HS-27A (cell line): ENCODE data around the gene P2RY12.
"Not testable (repeated sequence)": the region's sequence is repeated elsewhere in the genome, so short reads cannot be mapped to it uniquely, and the experiment has no call there.

Source experiments
- DNase-seq: peaks from one replicate; pipeline ENCODE4 v3.0.0-alpha.2; 2012; ENCODE audit warnings: low read depth, missing footprints

Gene P2RY12

GRCh38 chr3:151393146-151393830 is 8.7 kb upstream of the P2RY12 start:
- no peak for DNase-seq

- not testable (repeated sequence) for DNase-seq
These were observed 7.6 kb upstream of the P2RY12 start for GRCh38 chr3:151392191-151392590.

- no peak for DNase-seq
These were observed 7.2 kb upstream of the P2RY12 start for GRCh38 chr3:151391720-151392119.

- DNase-seq: no peak
These were observed 3.3 kb upstream of the P2RY12 start for GRCh38 chr3:151387842-151388241.

- no peak for DNase-seq
These were observed 2.9 kb upstream of the P2RY12 start for GRCh38 chr3:151387432-151387831.

- no peak for DNase-seq
These were observed 1.5 kb upstream of the P2RY12 start for GRCh38 chr3:151386056-151386455.

- no peak for DNase-seq
These were observed 597 bp downstream of the P2RY12 start for GRCh38 chr3:151383956-151384355.

GRCh38 chr3:151383111-151383510 is 1.4 kb downstream of the P2RY12 start:
- DNase-seq: no peak

- DNase-seq: no peak
These were observed 1.9 kb downstream of the P2RY12 start for GRCh38 chr3:151382671-151383070.

GRCh38 chr3:151379083-151379734 is 5.3 kb downstream of the P2RY12 start:
- DNase-seq: no peak

- DNase-seq: no peak
These were observed 6.7 kb downstream of the P2RY12 start for GRCh38 chr3:151377768-151378385.

GRCh38 chr3:151372063-151372820 is 12.3 kb downstream of the P2RY12 start:
- no peak for DNase-seq

GRCh38 chr3:151371526-151371925 is 13.0 kb downstream of the P2RY12 start:
- no peak for DNase-seq

- DNase-seq: no peak
These were observed 17.1 kb downstream of the P2RY12 start for GRCh38 chr3:151367448-151367847.

- DNase-seq: no peak
These were observed 17.6 kb downstream of the P2RY12 start for GRCh38 chr3:151366993-151367392.

- DNase-seq: no peak
These were observed 21.8 kb downstream of the P2RY12 start for GRCh38 chr3:151362751-151363174.

GRCh38 chr3:151357463-151357850 is 27.1 kb downstream of the P2RY12 start:
- no peak for DNase-seq

GRCh38 chr3:151356794-151357462 is 27.6 kb downstream of the P2RY12 start:
- DNase-seq: no peak

GRCh38 chr3:151351648-151352047 is 32.9 kb downstream of the P2RY12 start:
- no peak for DNase-seq

GRCh38 chr3:151351219-151351618 is 33.3 kb downstream of the P2RY12 start:
- no peak for DNase-seq

- no peak for DNase-seq
These were observed 33.9 kb downstream of the P2RY12 start for GRCh38 chr3:151350656-151351055.

- no peak for DNase-seq
These were observed 37.1 kb downstream of the P2RY12 start for GRCh38 chr3:151347432-151347831.
